ENCODE data around the gene MUSTN1. TPM values are rescaled to one million over a fixed set of nuclear protein-coding genes. Genes with fewer than 3 reads are reported as not detected.

Gene MUSTN1
- polyA plus RNA-seq, 2 donors: 7.0 to 13.1 TPM

GRCh38 chr3:52831500-52832301, 3.1 kb downstream of the MUSTN1 start:
- Histone ChIP-seq H3K36me3 (ENCODE audit: control insufficient read depth in 2 of 2, insufficient read depth in 2 of 2, low read length in 1 of 2) (peaks cover 2 to 5% of the 10 kb centered on the region in 2 donors), H3K4me3 (ENCODE audit: low read depth in 1 of 2, low read length in 2 of 2) (no peak overlapping the region), H3K9me3 (ENCODE audit: control insufficient read depth in 2 of 2, insufficient read depth in 1 of 2, low read depth in 1 of 2, low read length in 1 of 2) (peaks cover 0 to 2% of the 10 kb centered on the region in 2 donors), H3K27me3 (ENCODE audit: control insufficient read depth in 1 of 2, insufficient read depth in 2 of 2, low read length in 2 of 2) (no peaks in the 10 kb centered on the region), H3K27ac (ENCODE audit: low read depth in 2 of 2, low read length in 1 of 2) (peak overlapping the region; percentile 14 to 17), H3K4me1 (ENCODE audit: control insufficient read depth in 2 of 2, insufficient read depth in 2 of 2, low read length in 1 of 2) (peaks cover 3 to 5% of the 10 kb centered on the region in 2 donors)
- 36 to 46% methylated on average over 21 of the region's 21 CpGs for WGBS, 2 donors

- H3K4me1 ChIP-seq (ENCODE audit: control insufficient read depth in 2 of 2, insufficient read depth in 2 of 2, low read length in 1 of 2): peaks cover 2 to 3% of the 10 kb centered on the region in 2 donors
- peaks cover 0 to 4% of the 10 kb centered on the region in 2 donors for H3K9me3 ChIP-seq (ENCODE audit: control insufficient read depth in 2 of 2, insufficient read depth in 1 of 2, low read depth in 1 of 2, low read length in 1 of 2)
- peaks cover 0 to 2% of the 10 kb centered on the region in 2 donors for H3K36me3 ChIP-seq (ENCODE audit: control insufficient read depth in 2 of 2, insufficient read depth in 2 of 2, low read length in 1 of 2)
- WGBS, 2 donors: 73 to 78% methylated on average over 16 of the region's 16 CpGs
- no peak within 1 kb of the TSS for H3K4me3 ChIP-seq (ENCODE audit: low read depth in 1 of 2, low read length in 2 of 2)
- no peaks in the 10 kb centered on the region for H3K27me3 ChIP-seq (ENCODE audit: control insufficient read depth in 1 of 2, insufficient read depth in 2 of 2, low read length in 2 of 2)
- H3K27ac ChIP-seq (ENCODE audit: low read depth in 2 of 2, low read length in 1 of 2): peak within 1 kb of the TSS in 1 of 2 donors; percentile 17
Measured at GRCh38 chr3:52830535-52831258, 4.1 kb downstream of the MUSTN1 start, which contains the start of gene ITIH4. ITIH4 (minus strand) TSS chr3:52830672; CDS start chr3:52830642, 30 bp downstream.

- peaks cover 0 to 4% of the 10 kb centered on the region in 2 donors for H3K9me3 ChIP-seq (ENCODE audit: control insufficient read depth in 2 of 2, insufficient read depth in 1 of 2, low read depth in 1 of 2, low read length in 1 of 2)
- H3K27ac ChIP-seq (ENCODE audit: low read depth in 2 of 2, low read length in 1 of 2): no peak overlapping the region
- H3K36me3 ChIP-seq (ENCODE audit: control insufficient read depth in 2 of 2, insufficient read depth in 2 of 2, low read length in 1 of 2): peaks cover 0 to 2% of the 10 kb centered on the region in 2 donors
- H3K4me1 ChIP-seq (ENCODE audit: control insufficient read depth in 2 of 2, insufficient read depth in 2 of 2, low read length in 1 of 2): peaks cover 2 to 3% of the 10 kb centered on the region in 2 donors
- no peaks in the 10 kb centered on the region for H3K27me3 ChIP-seq (ENCODE audit: control insufficient read depth in 1 of 2, insufficient read depth in 2 of 2, low read length in 2 of 2)
- 87 to 91% methylated on average over 10 of the region's 10 CpGs for WGBS, 2 donors
- no peak overlapping the region for H3K4me3 ChIP-seq (ENCODE audit: low read depth in 1 of 2, low read length in 2 of 2)
Measured at GRCh38 chr3:52829906-52830463, 4.8 kb downstream of the MUSTN1 start.

- H3K9me3 ChIP-seq (ENCODE audit: control insufficient read depth in 2 of 2, insufficient read depth in 1 of 2, low read depth in 1 of 2, low read length in 1 of 2): peaks cover 0 to 4% of the 10 kb centered on the region in 2 donors
- WGBS, 2 donors: 93 to 95% methylated on average over 3 of the region's 3 CpGs
- H3K4me1 ChIP-seq (ENCODE audit: control insufficient read depth in 2 of 2, insufficient read depth in 2 of 2, low read length in 1 of 2): peaks cover 2 to 3% of the 10 kb centered on the region in 2 donors
- no peaks in the 10 kb centered on the region for H3K27me3 ChIP-seq (ENCODE audit: control insufficient read depth in 1 of 2, insufficient read depth in 2 of 2, low read length in 2 of 2)
- no peak overlapping the region for H3K4me3 ChIP-seq (ENCODE audit: low read depth in 1 of 2, low read length in 2 of 2)
- H3K27ac ChIP-seq (ENCODE audit: low read depth in 2 of 2, low read length in 1 of 2): no peak overlapping the region
- H3K36me3 ChIP-seq (ENCODE audit: control insufficient read depth in 2 of 2, insufficient read depth in 2 of 2, low read length in 1 of 2): peaks cover 0 to 2% of the 10 kb centered on the region in 2 donors
Measured at GRCh38 chr3:52829482-52829881, 5.3 kb downstream of the MUSTN1 start.

GRCh38 chr3:52827866-52828376, 6.9 kb downstream of the MUSTN1 start:
- Histone ChIP-seq H3K27me3 (ENCODE audit: control insufficient read depth in 1 of 2, insufficient read depth in 2 of 2, low read length in 2 of 2) (no peaks in the 10 kb centered on the region), H3K4me1 (ENCODE audit: control insufficient read depth in 2 of 2, insufficient read depth in 2 of 2, low read length in 1 of 2) (peaks cover 2 to 3% of the 10 kb centered on the region in 2 donors), H3K36me3 (ENCODE audit: control insufficient read depth in 2 of 2, insufficient read depth in 2 of 2, low read length in 1 of 2) (peaks cover 0 to 5% of the 10 kb centered on the region in 2 donors), H3K9me3 (ENCODE audit: control insufficient read depth in 2 of 2, insufficient read depth in 1 of 2, low read depth in 1 of 2, low read length in 1 of 2) (peaks cover 0 to 4% of the 10 kb centered on the region in 2 donors), H3K4me3 (ENCODE audit: low read depth in 1 of 2, low read length in 2 of 2) (no peak overlapping the region), H3K27ac (ENCODE audit: low read depth in 2 of 2, low read length in 1 of 2) (no peak overlapping the region)
- WGBS, 2 donors: 60 to 78% methylated on average over 10 of the region's 10 CpGs

GRCh38 chr3:52827441-52827840, 7.4 kb downstream of the MUSTN1 start:
- WGBS, 2 donors: 77 to 82% methylated on average over 9 of the region's 9 CpGs
- H3K4me3 ChIP-seq (ENCODE audit: low read depth in 1 of 2, low read length in 2 of 2): no peak overlapping the region
- peaks cover 0 to 5% of the 10 kb centered on the region in 2 donors for H3K36me3 ChIP-seq (ENCODE audit: control insufficient read depth in 2 of 2, insufficient read depth in 2 of 2, low read length in 1 of 2)
- H3K4me1 ChIP-seq (ENCODE audit: control insufficient read depth in 2 of 2, insufficient read depth in 2 of 2, low read length in 1 of 2): peaks cover 2 to 3% of the 10 kb centered on the region in 2 donors
- no peaks in the 10 kb centered on the region for H3K27me3 ChIP-seq (ENCODE audit: control insufficient read depth in 1 of 2, insufficient read depth in 2 of 2, low read length in 2 of 2)
- peaks cover 0 to 4% of the 10 kb centered on the region in 2 donors for H3K9me3 ChIP-seq (ENCODE audit: control insufficient read depth in 2 of 2, insufficient read depth in 1 of 2, low read depth in 1 of 2, low read length in 1 of 2)
- H3K27ac ChIP-seq (ENCODE audit: low read depth in 2 of 2, low read length in 1 of 2): no peak overlapping the region

- H3K27ac ChIP-seq (ENCODE audit: low read depth in 2 of 2, low read length in 1 of 2): no peak overlapping the region
- no peak overlapping the region for H3K4me3 ChIP-seq (ENCODE audit: low read depth in 1 of 2, low read length in 2 of 2)
- peaks cover 0 to 4% of the 10 kb centered on the region in 2 donors for H3K9me3 ChIP-seq (ENCODE audit: control insufficient read depth in 2 of 2, insufficient read depth in 1 of 2, low read depth in 1 of 2, low read length in 1 of 2)
- WGBS, 2 donors: 96% methylated on average over 10 of the region's 10 CpGs
- peaks cover 0 to 6% of the 10 kb centered on the region in 2 donors for H3K36me3 ChIP-seq (ENCODE audit: control insufficient read depth in 2 of 2, insufficient read depth in 2 of 2, low read length in 1 of 2)
- no peaks in the 10 kb centered on the region for H3K27me3 ChIP-seq (ENCODE audit: control insufficient read depth in 1 of 2, insufficient read depth in 2 of 2, low read length in 2 of 2)
- H3K4me1 ChIP-seq (ENCODE audit: control insufficient read depth in 2 of 2, insufficient read depth in 2 of 2, low read length in 1 of 2): no peaks in the 10 kb centered on the region
Measured at GRCh38 chr3:52824037-52824436, 10.8 kb downstream of the MUSTN1 start.

- no peaks in the 10 kb centered on the region for H3K27me3 ChIP-seq (ENCODE audit: control insufficient read depth in 1 of 2, insufficient read depth in 2 of 2, low read length in 2 of 2)
- peaks cover 0 to 6% of the 10 kb centered on the region in 2 donors for H3K36me3 ChIP-seq (ENCODE audit: control insufficient read depth in 2 of 2, insufficient read depth in 2 of 2, low read length in 1 of 2)
- H3K4me3 ChIP-seq (ENCODE audit: low read depth in 1 of 2, low read length in 2 of 2): no peak overlapping the region
- no peak overlapping the region for H3K27ac ChIP-seq (ENCODE audit: low read depth in 2 of 2, low read length in 1 of 2)
- 84 to 89% methylated on average over 5 of the region's 5 CpGs for WGBS, 2 donors
- peaks cover 0 to 4% of the 10 kb centered on the region in 2 donors for H3K9me3 ChIP-seq (ENCODE audit: control insufficient read depth in 2 of 2, insufficient read depth in 1 of 2, low read depth in 1 of 2, low read length in 1 of 2)
- no peaks in the 10 kb centered on the region for H3K4me1 ChIP-seq (ENCODE audit: control insufficient read depth in 2 of 2, insufficient read depth in 2 of 2, low read length in 1 of 2)
Measured at GRCh38 chr3:52822363-52822762, 12.5 kb downstream of the MUSTN1 start.

- Histone ChIP-seq H3K4me1 (ENCODE audit: control insufficient read depth in 2 of 2, insufficient read depth in 2 of 2, low read length in 1 of 2) (no peaks in the 10 kb centered on the region), H3K9me3 (ENCODE audit: control insufficient read depth in 2 of 2, insufficient read depth in 1 of 2, low read depth in 1 of 2, low read length in 1 of 2) (no peaks in the 10 kb centered on the region), H3K4me3 (ENCODE audit: low read depth in 1 of 2, low read length in 2 of 2) (no peak overlapping the region), H3K27me3 (ENCODE audit: control insufficient read depth in 1 of 2, insufficient read depth in 2 of 2, low read length in 2 of 2) (no peaks in the 10 kb centered on the region), H3K27ac (ENCODE audit: low read depth in 2 of 2, low read length in 1 of 2) (no peak overlapping the region), H3K36me3 (ENCODE audit: control insufficient read depth in 2 of 2, insufficient read depth in 2 of 2, low read length in 1 of 2) (peaks cover 0 to 6% of the 10 kb centered on the region in 2 donors)
- 62 to 64% methylated on average over 11 of the region's 11 CpGs for WGBS, 2 donors
Measured at GRCh38 chr3:52820736-52821135, 14.1 kb downstream of the MUSTN1 start.

All from esophagus (tissue), 2 donors.